Naive thymus-derived CD8-positive, alpha-beta T cell (primary cell): ENCODE data around the gene KIF2C. TPM values are rescaled to one million over a fixed set of nuclear protein-coding genes. Genes with fewer than 3 reads are reported as not detected.

Source experiments
- ATAC-seq, 2 donors: fragments of 150-1000 bp; cut with Tn5 transposase in 1 of 2; sonication (Bioruptor Pico), chemical (Tn5 transposase) in 1 of 2; 1 replicate in 1 of 2; 2 replicates in 1 of 2; pipeline ENCODE4 v1.10.0; 2021; ENCODE audit warnings: mild to moderate bottlenecking in 2 of 2, moderate library complexity in 2 of 2
- POLR2A ChIA-PET: fragments of 350-600 bp; sonication (Branson Sonifier 250); formaldehyde crosslinking; loops from one replicate; lab custom pipeline; 2021; ENCODE audit warnings: antibody characterized with exemption; lab: Charles Lee
- DNase-seq, 10 donors: peaks; one replicate each; pipeline versions ENCODE4 v3.0.0 to v3.0.0-alpha.2; 2020 to 2022
- H3K27ac Mint-ChIP-seq, 10 donors: one replicate each; pipeline ENCODE4 v1.8.0; 2020 to 2022; ENCODE audit warnings: mild to moderate bottlenecking in 10 of 10, mixed read lengths in 10 of 10, moderate library complexity in 4 of 10, inconsistent platforms in 1 of 10
- H3K27me3 Mint-ChIP-seq, 5 donors: one replicate each; pipeline ENCODE4 v1.8.0; 2021 to 2022; ENCODE audit warnings: mixed read lengths in 5 of 5
- H3K36me3 Mint-ChIP-seq, 3 donors: one replicate each; pipeline ENCODE4 v1.8.0; 2020 to 2022; ENCODE audit warnings: mixed read lengths in 3 of 3, mild to moderate bottlenecking in 2 of 3, inconsistent platforms in 1 of 3
- H3K4me1 Mint-ChIP-seq, 4 donors: one replicate each; pipeline ENCODE4 v1.8.0; 2021 to 2022; ENCODE audit warnings: mixed read lengths in 4 of 4
- H3K4me3 Mint-ChIP-seq, 10 donors: one replicate each; pipeline ENCODE4 v1.8.0; 2020 to 2022; ENCODE audit warnings: mild to moderate bottlenecking in 10 of 10, mixed read lengths in 10 of 10, moderate library complexity in 6 of 10, inconsistent platforms in 1 of 10
- H3K9me3 Mint-ChIP-seq, 9 donors: one replicate each; pipeline ENCODE4 v1.8.0; 2020 to 2022; ENCODE audit warnings: mixed read lengths in 9 of 9, mild to moderate bottlenecking in 3 of 9, inconsistent platforms in 1 of 9, moderate library complexity in 1 of 9
- polyA plus RNA-seq, 3 donors: library from polyadenylated mRNA; unstranded; fragments of 300-500 nt; fragmentation: Illumina TruSeq; gene quantifications; one replicate each; pipeline ENCODE4 v1.2.3, GENCODE V29; 2021
- total RNA-seq, 8 experiments: library from RNA in 2 of 8; stranded (reverse) in 2 of 8; gene quantifications; one replicate each; pipeline ENCODE4 v1.2.3 and lab custom pipeline; 2021 to 2026

Gene KIF2C
- total and polyA plus RNA-seq, 5 experiments from 2014 or later: 0.40 to 0.91 (median 0.41) TPM

GRCh38 chr1:44802306-44803061 lies 62.8 kb downstream of the KIF2C start:
- POLR2A ChIA-PET: interaction anchor here (0.6 to 16.4 kb wide), 5 partner anchors 9 to 81 kb away, joined by 3 to 590 read pairs (median 52); partner anchors contain the start of genes BEST4, BTBD19 and DYNLT4
- Mint-ChIP-seq H3K27ac (peak overlapping the region; percentile 89 to 99 (median 95)), H3K36me3 (peaks cover 4 to 42% (median 24%) of the 10 kb centered on the region in 3 donors), H3K4me3 (peak overlapping the region; percentile 72 to 99 (median 94)), H3K9me3 (no peaks in the 10 kb centered on the region), H3K27me3 (no peaks in the 10 kb centered on the region), H3K4me1 (peaks cover 27 to 64% (median 56%) of the 10 kb centered on the region in 4 donors)
- no peak for ATAC-seq
- DNase-seq: peak in 1 of 10 donors; percentile 61

DNA sequence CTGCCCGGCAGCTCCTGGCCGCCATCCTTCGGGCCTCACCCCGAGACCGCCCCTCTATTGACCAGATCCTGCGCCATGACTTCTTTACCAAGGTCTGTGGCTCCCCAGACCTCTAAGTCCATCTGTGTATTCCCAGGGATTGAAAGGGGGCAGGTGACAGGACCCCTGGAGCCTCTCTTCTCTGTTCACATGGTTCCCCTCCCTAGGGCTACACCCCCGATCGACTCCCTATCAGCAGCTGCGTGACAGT lies 63.4 kb downstream of the KIF2C start:
- peak overlapping the region; percentile 19 to 99 (median 69) for H3K4me3 Mint-ChIP-seq
- H3K27ac Mint-ChIP-seq: peak overlapping the region; percentile 89 to 99 (median 94)
- peaks cover 4 to 42% (median 24%) of the 10 kb centered on the region in 3 donors for H3K36me3 Mint-ChIP-seq
- H3K27me3 Mint-ChIP-seq: no peaks in the 10 kb centered on the region
- POLR2A ChIA-PET: interaction anchor here (0.6 to 16.4 kb wide), 5 partner anchors 9 to 81 kb away, joined by 3 to 590 read pairs (median 52); partner anchors contain the start of genes BEST4, BTBD19 and DYNLT4
- H3K4me1 Mint-ChIP-seq: peaks cover 30 to 69% (median 61%) of the 10 kb centered on the region in 4 donors
- peak in 1 of 10 donors; percentile 61 for DNase-seq
- H3K9me3 Mint-ChIP-seq: no peaks in the 10 kb centered on the region
- ATAC-seq: no peak

DNA sequence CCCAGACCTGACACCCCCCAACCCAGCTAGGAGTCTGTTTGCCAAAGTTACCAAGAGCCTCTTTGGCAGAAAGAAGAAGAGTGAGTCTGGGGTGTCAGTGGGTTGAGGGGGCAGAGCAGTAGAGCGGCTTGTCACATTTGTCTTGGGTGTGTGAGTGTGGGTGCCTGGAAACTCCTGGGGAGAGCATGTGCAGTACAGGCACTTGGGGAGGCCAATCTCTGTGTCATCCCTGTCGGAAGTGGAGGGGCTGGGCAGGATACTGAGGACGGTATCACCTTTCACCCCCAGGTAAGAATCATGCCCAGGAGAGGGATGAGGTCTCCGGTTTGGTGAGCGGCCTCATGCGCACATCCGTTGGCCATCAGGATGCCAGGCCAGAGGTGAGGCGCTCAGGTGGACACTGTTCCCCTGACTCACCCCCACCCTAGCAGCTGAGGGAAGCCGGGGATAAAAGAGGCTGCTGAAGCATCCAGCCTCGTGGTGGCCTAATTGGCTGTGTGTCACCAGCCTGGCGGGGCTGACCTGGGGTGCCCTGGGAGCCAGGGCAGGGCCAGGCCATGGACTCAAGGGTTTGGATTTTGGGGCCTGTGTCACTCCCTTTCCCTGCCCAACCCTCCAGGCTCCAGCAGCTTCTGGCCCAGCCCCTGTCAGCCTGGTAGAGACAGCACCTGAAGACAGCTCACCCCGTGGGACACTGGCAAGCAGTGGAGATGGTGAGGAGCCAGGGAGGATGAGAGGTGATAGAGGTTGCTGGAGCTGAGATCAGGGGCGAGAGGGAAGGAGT lies 63.9 kb downstream of the KIF2C start:
- Mint-ChIP-seq H3K9me3 (no peaks in the 10 kb centered on the region), H3K27me3 (no peaks in the 10 kb centered on the region), H3K27ac (peak overlapping the region; percentile 89 to 99 (median 94)), H3K4me3 (peak overlapping the region; percentile 19 to 99 (median 69)), H3K4me1 (peaks cover 31 to 74% (median 65%) of the 10 kb centered on the region in 4 donors), H3K36me3 (peaks cover 4 to 42% (median 24%) of the 10 kb centered on the region in 3 donors)
- ATAC-seq: no peak
- DNase-seq: peak in 1 of 10 donors; percentile 55
- POLR2A ChIA-PET: interaction anchor here (0.6 to 16.4 kb wide), 4 partner anchors 8 to 32 kb away, joined by 3 to 590 read pairs (median 232); partner anchors contain the start of genes BEST4, BTBD19 and DYNLT4

DNA sequence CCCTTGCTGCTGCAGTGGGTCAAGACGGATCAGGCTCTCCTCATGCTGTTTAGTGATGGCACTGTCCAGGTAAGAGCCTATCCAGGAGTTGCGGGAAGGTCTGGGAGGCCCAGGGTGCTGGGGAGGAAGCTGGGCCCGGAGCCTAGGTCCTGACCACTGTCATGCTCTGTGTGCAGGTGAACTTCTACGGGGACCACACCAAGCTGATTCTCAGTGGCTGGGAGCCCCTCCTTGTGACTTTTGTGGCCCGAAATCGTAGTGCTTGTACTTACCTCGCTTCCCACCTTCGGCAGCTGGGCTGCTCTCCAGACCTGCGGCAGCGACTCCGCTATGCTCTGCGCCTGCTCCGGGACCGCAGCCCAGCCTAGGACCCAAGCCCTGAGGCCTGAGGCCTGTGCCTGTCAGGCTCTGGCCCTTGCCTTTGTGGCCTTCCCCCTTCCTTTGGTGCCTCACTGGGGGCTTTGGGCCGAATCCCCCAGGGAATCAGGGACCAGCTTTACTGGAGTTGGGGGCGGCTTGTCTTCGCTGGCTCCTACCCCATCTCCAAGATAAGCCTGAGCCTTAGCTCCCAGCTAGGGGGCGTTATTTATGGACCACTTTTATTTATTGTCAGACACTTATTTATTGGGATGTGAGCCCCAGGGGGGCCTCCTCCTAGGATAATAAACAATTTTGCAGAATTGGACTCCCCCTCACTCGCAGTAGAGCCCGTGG lies 65.8 kb downstream of the KIF2C start:
- ATAC-seq (no peak), DNase-seq (peak in 2 of 10 donors; percentile 0 to 32)
- Mint-ChIP-seq H3K9me3 (no peaks in the 10 kb centered on the region), H3K27me3 (no peaks in the 10 kb centered on the region), H3K4me1 (peaks cover 37 to 82% (median 73%) of the 10 kb centered on the region in 4 donors), H3K36me3 (peaks cover 4 to 42% (median 24%) of the 10 kb centered on the region in 3 donors), H3K4me3 (peak overlapping the region in 2 of 10 donors; percentile 34 to 48), H3K27ac (peak overlapping the region; percentile 66 to 99 (median 90))
- POLR2A ChIA-PET: interaction anchor here (0.5 to 16.4 kb wide), 6 partner anchors 9 to 84 kb away, joined by 3 to 590 read pairs (median 7); no protein-coding TSS in a partner anchor

GRCh38 chr1:44806025-44806703 lies 66.5 kb downstream of the KIF2C start:
- H3K9me3 Mint-ChIP-seq: no peaks in the 10 kb centered on the region
- H3K4me1 Mint-ChIP-seq: peaks cover 41 to 84% (median 77%) of the 10 kb centered on the region in 4 donors
- POLR2A ChIA-PET: interaction anchor here (0.5 to 16.4 kb wide), 6 partner anchors 8 to 84 kb away, joined by 3 to 590 read pairs (median 7); no protein-coding TSS in a partner anchor
- H3K4me3 Mint-ChIP-seq: peak overlapping the region in 1 of 10 donors; percentile 34
- DNase-seq (peak in 3 of 10 donors; percentile 40 to 64 (median 41)), ATAC-seq (no peak)
- H3K27me3 Mint-ChIP-seq: no peaks in the 10 kb centered on the region
- peaks cover 0 to 42% (median 22%) of the 10 kb centered on the region in 3 donors for H3K36me3 Mint-ChIP-seq
- H3K27ac Mint-ChIP-seq: peak overlapping the region; percentile 99 to 100 (median 99)

DNA sequence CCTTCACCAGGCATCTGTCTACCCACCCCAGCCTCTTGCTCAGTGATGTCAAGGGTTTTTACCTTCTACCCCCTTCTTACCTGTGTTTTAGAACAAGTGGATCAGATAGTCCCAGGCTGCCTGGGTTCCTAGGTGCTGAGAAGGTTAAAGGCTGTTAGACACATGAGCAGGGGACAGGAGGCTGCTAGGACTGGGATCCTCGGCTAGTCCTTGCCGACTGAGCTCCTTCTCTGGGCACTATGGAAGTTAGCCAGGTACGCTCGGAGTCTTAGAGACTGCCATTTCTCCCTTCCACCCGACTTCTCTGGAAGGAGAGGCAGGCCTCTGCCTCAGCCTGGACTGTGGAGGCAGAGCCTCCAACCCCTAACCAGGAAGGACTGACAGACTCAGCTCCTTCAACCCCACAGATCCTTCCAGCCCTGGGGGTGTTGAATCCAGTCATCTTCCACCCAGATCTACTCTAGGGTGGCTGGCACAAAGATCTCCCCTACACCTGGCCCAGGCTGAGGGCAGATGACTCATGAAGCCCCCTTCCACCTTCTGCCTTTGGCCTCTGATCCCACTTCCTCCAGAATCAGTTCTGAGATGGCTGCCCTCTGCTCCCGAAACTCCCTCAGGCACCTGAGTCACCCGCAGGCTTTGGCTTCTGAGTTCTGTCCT lies 67.2 kb downstream of the KIF2C start, which contains the start of gene DYNLT4:
Gene DYNLT4, minus strand, starts transcription at position 648 of the 660 bp plus-strand sequence. CDS start 683 bp downstream, outside the sequence.
- POLR2A ChIA-PET: interaction anchor here (0.8 to 16.4 kb wide), 8 partner anchors 7 to 497 kb away, joined by 3 to 590 read pairs (median 38); partner anchors contain the start of genes PLK3, RNU5D-1 and RPS8
- ATAC-seq (peak; percentile 1 to 16), DNase-seq (no peak)
- Mint-ChIP-seq H3K9me3 (no peaks in the 10 kb centered on the region), H3K27ac (peak within 1 kb of the TSS; percentile 98 to 100 (median 99)), H3K27me3 (no peaks in the 10 kb centered on the region), H3K4me1 (peaks cover 43 to 87% (median 82%) of the 10 kb centered on the region in 4 donors), H3K36me3 (peaks cover 0 to 41% (median 22%) of the 10 kb centered on the region in 3 donors), H3K4me3 (peak within 1 kb of the TSS; percentile 40 to 91 (median 78))

GRCh38 chr1:44807364-44808062 lies 67.9 kb downstream of the KIF2C start:
- H3K36me3 Mint-ChIP-seq: peaks cover 0 to 35% (median 22%) of the 10 kb centered on the region in 3 donors
- POLR2A ChIA-PET: interaction anchor here (0.8 to 16.4 kb wide), 13 partner anchors 7 to 496 kb away, joined by 3 to 590 read pairs (median 5); partner anchors contain the start of genes HECTD3, PLK3, RNU5D-1 and RPS8
- H3K9me3 Mint-ChIP-seq: no peaks in the 10 kb centered on the region
- ATAC-seq (peak; percentile 56 to 69), DNase-seq (peak; percentile 72 to 96 (median 90))
- H3K4me3 Mint-ChIP-seq: peak overlapping the region; percentile 40 to 91 (median 78)
- H3K27ac Mint-ChIP-seq: peak overlapping the region; percentile 98 to 100 (median 99)
- H3K27me3 Mint-ChIP-seq: no peaks in the 10 kb centered on the region
- peaks cover 42 to 87% (median 80%) of the 10 kb centered on the region in 4 donors for H3K4me1 Mint-ChIP-seq

GRCh38 chr1:44808063-44808937 lies 68.7 kb downstream of the KIF2C start, which contains the start of gene BTBD19:
TSS of gene BTBD19 (plus strand) at chr1:44808523. CDS start at chr1:44808821, 298 bp downstream.
- POLR2A ChIA-PET: interaction anchor here (0.5 to 16.4 kb wide), 20 partner anchors 8 to 1870 kb away, joined by 3 to 590 read pairs (median 6); partner anchors contain the start of genes ARMH1, GPBP1L1, HECTD3 and PLK3
- Mint-ChIP-seq H3K4me3 (peak within 1 kb of the TSS; percentile 71 to 91 (median 80)), H3K4me1 (peaks cover 37 to 85% (median 75%) of the 10 kb centered on the region in 4 donors), H3K9me3 (no peaks in the 10 kb centered on the region), H3K27me3 (no peaks in the 10 kb centered on the region), H3K27ac (peak within 1 kb of the TSS; percentile 98 to 100 (median 99)), H3K36me3 (peaks cover 0 to 30% (median 16%) of the 10 kb centered on the region in 3 donors)
- DNase-seq (peak in 4 of 10 donors; percentile 36 to 67 (median 63)), ATAC-seq (peak; percentile 8 to 10)
